GM19043 (cell line): Measurements from ENCODE around the gene NENF.
"Not testable (repeated sequence)": the region's sequence is repeated elsewhere in the genome, so short reads cannot be mapped to it uniquely, and the experiment has no call there.

ENCODE experiments used
- ATAC-seq: cut with Tn5 transposase; IDR thresholded peaks from one replicate; pipeline ENCODE4 v1.9.1; 2021; ENCODE audit warnings: low read depth; ENCODE audit not compliant: unreplicated experiment

The NENF gene

GRCh38 chr1:212478467-212479025 lies 45.8 kb downstream of the NENF start:
- no peak for ATAC-seq

GRCh38 chr1:212479188-212479587 lies 46.5 kb downstream of the NENF start:
- ATAC-seq = no peak

GRCh38 chr1:212480711-212481437 lies 48.2 kb downstream of the NENF start:
- ATAC-seq = not testable (repeated sequence)

- no peak for ATAC-seq
These were observed 48.7 kb downstream of the NENF start for GRCh38 chr1:212481438-212481767.

- ATAC-seq = no peak
These were observed 49.4 kb downstream of the NENF start for GRCh38 chr1:212482006-212482636.

- no peak for ATAC-seq
These were observed 50.1 kb downstream of the NENF start for GRCh38 chr1:212482637-212483441.

- ATAC-seq = no peak
These were observed 52.2 kb downstream of the NENF start for GRCh38 chr1:212484701-212485570.

GRCh38 chr1:212485571-212485912 lies 52.8 kb downstream of the NENF start:
- no peak for ATAC-seq

GRCh38 chr1:212485913-212486618 lies 53.3 kb downstream of the NENF start:
- no peak for ATAC-seq

- no peak for ATAC-seq
These were observed 53.9 kb downstream of the NENF start for GRCh38 chr1:212486619-212486975.

- no peak for ATAC-seq
These were observed 54.6 kb downstream of the NENF start for GRCh38 chr1:212487286-212487685.

GRCh38 chr1:212487774-212488435 lies 55.2 kb downstream of the NENF start:
- no peak for ATAC-seq

GRCh38 chr1:212488436-212489283 lies 55.9 kb downstream of the NENF start:
- ATAC-seq = no peak

- ATAC-seq = no peak
These were observed 56.7 kb downstream of the NENF start for GRCh38 chr1:212489284-212489859.

GRCh38 chr1:212490276-212490675 lies 57.6 kb downstream of the NENF start:
- no peak for ATAC-seq

GRCh38 chr1:212491454-212491853 lies 58.7 kb downstream of the NENF start:
- ATAC-seq = no peak
